Panc1 (cell line): ENCODE measurements around the gene CDAN1. TPM values are rescaled to one million over a fixed set of nuclear protein-coding genes. Genes with fewer than 3 reads are reported as not detected.

Experiments
- ATAC-seq: fragments of 200-7000 bp; cut with Tn5 transposase; 2 replicates; pipeline ENCODE4 v1.9.1; 2020; ENCODE audit warnings: mild to moderate bottlenecking, moderate library complexity
- BruUV-seq: library from RNA; stranded (reverse); fragments of 400-500 nt; replicated peaks from 2 replicates; lab custom pipeline; 2021; lab: Mats Ljungman, UMichigan
- CTCF ChIA-PET: fragments of 300-600 bp; sonication (Branson Sonifier 250); formaldehyde crosslinking; loops from one replicate; lab custom pipeline; 2022; ENCODE audit warnings: antibody characterized with exemption; lab: Charles Lee
- POLR2A ChIA-PET: fragments of 300-600 bp; sonication (Branson Sonifier 250); formaldehyde crosslinking; loops from one replicate; lab custom pipeline; 2022; ENCODE audit warnings: antibody characterized with exemption; lab: Charles Lee
- DNase-seq: peaks from one replicate; pipeline ENCODE4 v3.0.0-alpha.2; 2010; ENCODE audit warnings: low read depth, low spot score
- H3K27ac ChIP-seq: 2 replicates; pipeline ENCODE4 v1.5.1; 2011; ENCODE audit warnings: mild to moderate bottlenecking, low read length, inconsistent platforms
- H3K27me3 ChIP-seq: fragments of 200-500 bp; sonication (Bioruptor generic); 2 replicates; pipeline ENCODE4 v1.6.0; 2014; ENCODE audit warnings: low read length, inconsistent platforms; ENCODE audit not compliant: control insufficient read depth, insufficient read depth
- H3K36me3 ChIP-seq: fragments of 200-500 bp; sonication (Bioruptor generic); 2 replicates; pipeline ENCODE4 v1.5.1; 2014; ENCODE audit warnings: inconsistent platforms, mild to moderate bottlenecking, low read length, moderate library complexity; ENCODE audit not compliant: control insufficient read depth, insufficient read depth
- H3K4me1 ChIP-seq: 2 replicates; pipeline ENCODE4 v1.5.1; 2011; ENCODE audit warnings: inconsistent platforms, mild to moderate bottlenecking, low read length, moderate library complexity; ENCODE audit not compliant: control insufficient read depth, insufficient read depth
- H3K4me3 ChIP-seq, 2 experiments: 2 replicates each; pipeline ENCODE4 v1.5.1; 2011 to 2012; ENCODE audit warnings: low read depth in 2 of 2, low read length in 2 of 2, mild to moderate bottlenecking in 2 of 2, inconsistent platforms in 1 of 2, moderate library complexity in 1 of 2
- H3K9me3 ChIP-seq: fragments of 200-500 bp; sonication (Bioruptor generic); 2 replicates; pipeline ENCODE4 v1.5.1; 2014; ENCODE audit warnings: low read depth, mild to moderate bottlenecking, inconsistent platforms, low read length, moderate library complexity; ENCODE audit not compliant: control insufficient read depth, insufficient read depth
- CTCF ChIP-seq: fragments of 450-650 bp; IDR thresholded peaks from 2 replicates; pipeline ENCODE4 v1.5.1; 2017; ENCODE audit warnings: mild to moderate bottlenecking
- POLR2AphosphoS5 ChIP-seq: IDR thresholded peaks from 2 replicates; pipeline ENCODE4 v1.6.1; 2012; ENCODE audit warnings: mild to moderate bottlenecking, low read depth, low read length, moderate library complexity
- REST ChIP-seq, 2 experiments: IDR thresholded peaks; 2 replicates each; pipeline ENCODE4 v1.6.1; 2011 to 2012; ENCODE audit warnings: low read depth in 2 of 2, control low read depth in 1 of 2, low read length in 1 of 2, mild to moderate bottlenecking in 1 of 2, moderate library complexity in 1 of 2; ENCODE audit not compliant: insufficient read depth in 1 of 2
- SIN3A ChIP-seq: IDR thresholded peaks from 2 replicates; pipeline ENCODE4 v1.6.1; 2012; ENCODE audit warnings: low read depth, mild to moderate bottlenecking, low read length, moderate library complexity, borderline replicate concordance; ENCODE audit not compliant: insufficient read depth
- TCF7L2 ChIP-seq: IDR thresholded peaks from 2 replicates; pipeline ENCODE4 v1.6.1; 2011; ENCODE audit warnings: mild to moderate bottlenecking, low read depth, low read length, inconsistent platforms
- in situ Hi-C: cut with HindIII; loops from 2 replicates; pipeline ENCODE4 v1.10.0; 2016; ENCODE audit warnings: low sequenced_read_pairs, low pct_unique_long_range_greater_than_20kb
- intact Hi-C: fragments of 100-400 bp; cut with micrococcal nuclease; formaldehyde crosslinking; loops from one replicate; pipeline ENCODE4 v1.10.0; 2022; ENCODE audit not compliant: unreplicated experiment
- total RNA-seq: library from RNA; stranded (reverse); gene quantifications from one replicate; pipeline ENCODE4 v1.2.1, GENCODE V29; 2021; ENCODE audit not compliant: unreplicated experiment

Gene CDAN1
- total RNA-seq, 1 experiment from 2014 or later: 41.1 TPM

- TF ChIP-seq SIN3A (no peak), POLR2AphosphoS5 (no peak), REST (IDR thresholded peaks at IDR 0.05; ENCODE audit: insufficient read depth in 1 of 2, low read depth in 2 of 2, low read length in 1 of 2) (no peak), CTCF (no peak), TCF7L2 (no peak)
- ChIA-PET CTCF (no interaction called here), POLR2A (interaction anchor here (0.6 kb wide), 1 partner anchor 25 kb away, joined by 4 read pairs; no protein-coding TSS in a partner anchor)
- Histone ChIP-seq H3K27me3 (no peaks in the 10 kb centered on the region), H3K4me1 (no peaks in the 10 kb centered on the region), H3K4me3 (no peak overlapping the region), H3K36me3 (no peaks in the 10 kb centered on the region), H3K9me3 (peaks cover 4% of the 10 kb centered on the region; the same call in 1 of the 2 replicates), H3K27ac (no peak overlapping the region)
- BruUV-seq: no TSS peak
- in situ Hi-C loops (no loop called here), intact Hi-C loops (no loop called here)
- DNase-seq (no peak), ATAC-seq (no peak)
Measured at GRCh38 chr15:42760759-42761158, 23.8 kb upstream of the CDAN1 start.

- H3K4me3 ChIP-seq: no peak overlapping the region
- no peaks in the 10 kb centered on the region for H3K27me3 ChIP-seq
- peaks cover 4% of the 10 kb centered on the region; the same call in 1 of the 2 replicates for H3K9me3 ChIP-seq
- DNase-seq (no peak), ATAC-seq (peak; percentile 51; the same call in 1 of the 2 replicates)
- in situ Hi-C loops: no loop called here
- POLR2A ChIA-PET: no interaction called here
- H3K36me3 ChIP-seq: no peaks in the 10 kb centered on the region
- CTCF ChIA-PET: no interaction called here
- intact Hi-C loops: no loop called here
- TF ChIP-seq CTCF (no peak), REST (IDR thresholded peaks at IDR 0.05; ENCODE audit: insufficient read depth in 1 of 2, low read depth in 2 of 2, low read length in 1 of 2) (no peak), TCF7L2 (no peak)
- no peaks in the 10 kb centered on the region for H3K4me1 ChIP-seq
- no TSS peak for BruUV-seq
- H3K27ac ChIP-seq: no peak overlapping the region
Measured at GRCh38 chr15:42759093-42759492, 22.2 kb upstream of the CDAN1 start.
